ENCODE data around the gene OLIG2.

OLIG2 gene

DNA sequence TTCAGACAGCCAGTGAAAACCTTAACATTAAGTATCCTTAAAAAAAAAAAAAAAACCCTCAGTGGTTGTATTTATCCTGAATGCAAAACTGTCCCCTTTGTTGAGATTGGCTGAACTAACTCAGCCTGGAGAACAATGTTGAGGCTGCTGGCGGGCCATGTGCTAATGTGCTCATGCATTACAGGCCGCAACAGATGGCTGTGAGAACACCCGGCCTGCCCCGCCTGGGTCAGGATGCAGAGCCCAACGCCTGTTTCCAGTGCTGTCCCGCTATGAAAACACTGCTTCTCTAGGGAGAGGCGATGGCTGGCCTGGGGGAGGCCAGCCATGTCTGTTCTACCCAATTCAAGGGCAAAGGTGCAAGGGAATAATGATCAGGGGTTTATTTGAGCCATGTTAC lies 13.8 kb downstream of the OLIG2 start:
- no peak for FAIRE-seq
- DNase-seq (ENCODE audit: insufficient read length, low spot score): no peak
- TF ChIP-seq, protein P1, sequence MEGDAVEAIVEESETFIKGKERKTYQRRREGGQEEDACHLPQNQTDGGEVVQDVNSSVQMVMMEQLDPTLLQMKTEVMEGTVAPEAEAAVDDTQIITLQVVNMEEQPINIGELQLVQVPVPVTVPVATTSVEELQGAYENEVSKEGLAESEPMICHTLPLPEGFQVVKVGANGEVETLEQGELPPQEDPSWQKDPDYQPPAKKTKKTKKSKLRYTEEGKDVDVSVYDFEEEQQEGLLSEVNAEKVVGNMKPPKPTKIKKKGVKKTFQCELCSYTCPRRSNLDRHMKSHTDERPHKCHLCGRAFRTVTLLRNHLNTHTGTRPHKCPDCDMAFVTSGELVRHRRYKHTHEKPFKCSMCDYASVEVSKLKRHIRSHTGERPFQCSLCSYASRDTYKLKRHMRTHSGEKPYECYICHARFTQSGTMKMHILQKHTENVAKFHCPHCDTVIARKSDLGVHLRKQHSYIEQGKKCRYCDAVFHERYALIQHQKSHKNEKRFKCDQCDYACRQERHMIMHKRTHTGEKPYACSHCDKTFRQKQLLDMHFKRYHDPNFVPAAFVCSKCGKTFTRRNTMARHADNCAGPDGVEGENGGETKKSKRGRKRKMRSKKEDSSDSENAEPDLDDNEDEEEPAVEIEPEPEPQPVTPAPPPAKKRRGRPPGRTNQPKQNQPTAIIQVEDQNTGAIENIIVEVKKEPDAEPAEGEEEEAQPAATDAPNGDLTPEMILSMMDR (IDR thresholded peaks at IDR 0.05; ENCODE audit: insufficient read depth, missing control alignments): no peak

DNA sequence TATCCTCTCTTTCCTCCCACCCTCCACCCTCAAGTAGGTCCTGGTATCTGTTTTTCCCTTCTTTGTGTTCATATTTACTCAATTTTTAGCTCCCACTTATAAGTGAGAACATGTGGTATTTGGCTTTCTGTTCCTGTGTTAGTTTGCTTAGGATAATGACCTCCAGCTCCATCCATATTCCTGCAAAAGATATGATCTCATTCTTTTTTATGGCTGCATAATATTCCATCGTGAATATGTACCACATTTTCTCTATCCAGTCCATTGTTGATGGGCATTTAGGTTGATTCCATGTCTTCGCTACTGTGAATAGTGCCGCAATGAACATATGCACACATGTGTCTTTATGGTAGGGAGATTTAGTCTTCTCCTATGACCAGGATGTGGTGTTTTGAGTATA lies 14.5 kb downstream of the OLIG2 start:
- no peak for FAIRE-seq
- TF ChIP-seq, protein P1 (IDR thresholded peaks at IDR 0.05; ENCODE audit: insufficient read depth, missing control alignments): no peak
- no peak for DNase-seq (ENCODE audit: insufficient read length, low spot score)

DNA sequence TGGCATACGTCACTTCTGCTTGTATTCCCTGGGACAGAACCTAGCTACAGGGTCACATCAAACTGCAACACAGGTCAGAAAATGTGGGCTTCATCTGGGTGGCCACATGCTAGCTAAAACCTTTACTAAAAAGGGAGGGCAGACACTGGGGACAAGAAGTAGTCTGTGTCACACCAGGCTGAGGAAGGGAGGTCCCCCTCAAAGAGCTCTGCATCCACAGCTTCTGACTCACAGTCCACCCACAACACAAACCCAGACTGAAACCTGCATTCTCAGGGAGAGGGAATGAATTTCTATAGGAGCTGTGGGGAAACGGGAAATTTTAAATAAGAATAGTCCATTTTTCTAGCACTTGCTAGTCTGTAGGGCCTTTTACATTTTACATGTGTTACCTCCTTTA lies 16.2 kb downstream of the OLIG2 start:
- TF ChIP-seq, protein P1 (IDR thresholded peaks at IDR 0.05; ENCODE audit: insufficient read depth, missing control alignments): no peak
- FAIRE-seq (no peak), DNase-seq (ENCODE audit: insufficient read length, low spot score) (no peak)

DNA sequence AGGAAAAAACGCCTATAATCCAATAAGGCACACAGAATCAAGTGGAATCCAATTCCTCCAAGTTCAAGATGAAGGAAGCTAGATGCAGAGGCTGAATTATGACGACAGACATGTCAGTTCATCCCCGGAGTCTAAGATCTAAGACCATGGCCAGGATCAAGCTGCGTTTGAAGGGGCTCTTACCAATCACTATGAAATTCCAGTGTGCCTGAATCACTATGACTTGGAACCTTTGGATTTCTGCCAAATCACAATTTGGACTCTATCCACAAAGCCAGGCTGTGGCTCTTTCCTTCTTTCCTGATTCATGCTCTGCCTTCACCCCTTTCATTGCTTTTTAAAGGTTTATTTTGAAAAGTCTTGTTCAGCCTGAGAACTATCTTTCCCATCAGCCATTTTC lies 17.1 kb downstream of the OLIG2 start:
- DNase-seq (ENCODE audit: insufficient read length, low spot score): no peak
- no peak for FAIRE-seq
- TF ChIP-seq, protein P1 (IDR thresholded peaks at IDR 0.05; ENCODE audit: insufficient read depth, missing control alignments): no peak

DNA sequence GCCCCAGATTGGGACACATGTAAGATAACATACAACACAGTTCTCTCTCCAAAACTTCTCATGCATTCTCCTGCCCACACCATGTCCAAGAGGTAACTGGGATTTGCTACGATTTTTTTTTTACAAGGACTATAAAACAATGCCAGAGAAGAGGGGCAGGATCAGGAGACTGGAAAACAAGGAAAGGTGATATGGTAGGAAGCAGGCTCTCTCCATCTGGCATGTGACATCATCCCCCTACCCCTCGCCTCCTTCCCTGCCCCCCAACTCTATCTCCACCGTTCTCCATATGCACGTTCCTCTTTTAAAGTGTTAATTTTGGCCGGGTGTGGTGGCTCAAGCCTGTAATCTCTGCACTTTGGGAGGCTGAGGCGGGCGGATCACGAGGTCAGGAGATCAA lies 20.7 kb downstream of the OLIG2 start:
- no peak for DNase-seq (ENCODE audit: insufficient read length, low spot score)
- TF ChIP-seq, protein P1 (IDR thresholded peaks at IDR 0.05; ENCODE audit: insufficient read depth, missing control alignments): no peak
- FAIRE-seq: no peak

DNA sequence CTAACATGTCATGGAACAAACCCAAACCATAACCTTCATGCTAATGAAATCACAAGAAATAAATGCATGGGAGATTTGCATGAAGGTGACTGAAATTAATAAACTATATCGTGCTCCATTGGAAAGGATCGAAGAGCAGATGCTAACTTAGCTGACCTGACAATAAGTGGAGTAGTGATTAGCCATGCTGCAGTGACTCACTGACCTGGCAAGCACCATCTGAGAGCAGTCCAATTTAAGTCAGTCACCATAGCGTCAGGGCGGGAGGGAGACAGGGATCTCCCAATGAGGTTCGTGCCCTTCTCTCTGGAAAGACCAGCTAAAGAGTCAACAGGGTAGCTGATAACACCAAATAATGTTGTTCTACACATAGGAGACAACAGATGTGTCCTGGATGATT lies 21.5 kb downstream of the OLIG2 start:
- no peak for DNase-seq (ENCODE audit: insufficient read length, low spot score)
- no peak for FAIRE-seq
- TF ChIP-seq, protein P1 (IDR thresholded peaks at IDR 0.05; ENCODE audit: insufficient read depth, missing control alignments): no peak

DNA sequence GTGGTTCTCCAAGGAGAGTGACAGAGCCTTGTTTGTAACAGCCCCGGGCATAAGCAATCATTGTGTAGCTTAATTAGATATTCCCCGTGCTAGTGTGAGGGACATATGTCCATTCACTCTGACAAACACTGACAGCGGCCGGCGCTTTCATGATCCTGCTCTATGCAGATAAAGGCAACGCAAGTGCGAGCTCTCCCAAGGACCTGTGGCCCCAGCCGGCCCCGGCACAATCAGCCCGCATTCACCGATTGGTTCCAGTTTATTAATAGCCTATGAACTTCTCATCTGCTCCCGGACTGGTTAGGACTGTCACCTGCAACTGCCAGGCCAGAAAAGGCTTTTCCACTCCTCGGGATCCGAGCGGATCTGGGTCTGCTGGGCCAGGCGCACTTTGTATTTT lies 26.2 kb downstream of the OLIG2 start:
- FAIRE-seq (no peak), DNase-seq (ENCODE audit: insufficient read length, low spot score) (no peak)

More for the DNA sequence above, 26.2 kb downstream of the OLIG2 start:
- TF ChIP-seq, protein P1 (IDR thresholded peaks at IDR 0.05; ENCODE audit: insufficient read depth, missing control alignments): no peak
